Vagina (tissue), 2 donors: ENCODE data around the gene ABCD4. TPM values are rescaled to one million over a fixed set of nuclear protein-coding genes. Genes with fewer than 3 reads are reported as not detected.

Source experiments
- DNase-seq, 2 donors: peaks; one replicate each; pipeline ENCODE4 v3.0.0-alpha.2; 2017; ENCODE audit errors: extremely low spot score in 2 of 2
- H3K27ac ChIP-seq: fragments of 200-600 bp; sonication (generic); one replicate; pipeline ENCODE4 v1.5.1; 2019
- H3K27me3 ChIP-seq: fragments of 200-600 bp; sonication (generic); one replicate; pipeline ENCODE4 v1.5.1; 2019
- H3K36me3 ChIP-seq, 2 donors: fragments of 200-600 bp; sonication (generic); one replicate each; pipeline ENCODE4 v1.5.1; 2017 to 2019
- H3K4me1 ChIP-seq: fragments of 200-600 bp; sonication (generic); one replicate; pipeline ENCODE4 v1.5.1; 2019
- H3K4me3 ChIP-seq, 2 donors: fragments of 200-600 bp; sonication (generic); 1 replicate in 1 of 2; 2 replicates in 1 of 2; pipeline ENCODE4 v1.5.1; 2016 to 2019
- H3K9me3 ChIP-seq: fragments of 200-600 bp; sonication (generic); one replicate; pipeline ENCODE4 v1.5.1; 2019
- CTCF ChIP-seq, 3 experiments: fragments of 450-650 bp in 2 of 3; fragments of 200-600 bp in 1 of 3; sonication (generic) in 1 of 3; IDR thresholded peaks; one replicate each; pipeline ENCODE4 v1.5.1; 2017 to 2019; ENCODE audit warnings: antibody characterized with exemption in 3 of 3, mild to moderate bottlenecking in 2 of 3, moderate library complexity in 2 of 3
- POLR2A ChIP-seq, 2 donors: fragments of 450-650 bp; IDR thresholded peaks; one replicate each; pipeline ENCODE4 v1.6.1; 2017; ENCODE audit warnings: antibody characterized with exemption in 2 of 2, mild to moderate bottlenecking in 2 of 2, moderate library complexity in 2 of 2
- POLR2AphosphoS5 ChIP-seq, 2 donors: sonication (generic); formaldehyde crosslinking; IDR thresholded peaks; one replicate each; pipeline ENCODE4 v1.9.0; 2017; ENCODE audit warnings: antibody characterized with exemption in 2 of 2, mild to moderate bottlenecking in 2 of 2, low read depth in 1 of 2; ENCODE audit not compliant: insufficient read depth in 1 of 2
- intact Hi-C: fragments of 100-400 bp; cut with DNase I; formaldehyde crosslinking; loops from one replicate; pipeline ENCODE4 v1.15.1; 2023
- total RNA-seq: library from RNA; depleted of rRNA; stranded (reverse); fragments of >200 nt; gene quantifications from one replicate; pipeline ENCODE4 v1.2.3, GENCODE V29; 2016

ABCD4 gene
- total RNA-seq, 1 donor from 2014 or later = 52.3 TPM

GRCh38 chr14:74246542-74246941 is 56.2 kb downstream of the ABCD4 start:
- no peak for DNase-seq
- peaks cover 5% of the 10 kb centered on the region for H3K27me3 ChIP-seq
- H3K27ac ChIP-seq = no peak overlapping the region
- intact Hi-C loops = no loop called here
- no peak overlapping the region for H3K4me3 ChIP-seq
- no peaks in the 10 kb centered on the region for H3K36me3 ChIP-seq
- H3K9me3 ChIP-seq = no peaks in the 10 kb centered on the region
- H3K4me1 ChIP-seq = peaks cover 11% of the 10 kb centered on the region
- TF ChIP-seq POLR2AphosphoS5 (IDR thresholded peaks at IDR 0.05; ENCODE audit: insufficient read depth in 1 of 2, low read depth in 1 of 2) (no peak), POLR2A (IDR thresholded peaks at IDR 0.05) (no peak), CTCF (IDR thresholded peaks at IDR 0.05) (no peak)

- no peak overlapping the region for H3K4me3 ChIP-seq
- no peak overlapping the region for H3K27ac ChIP-seq
- TF ChIP-seq CTCF (IDR thresholded peaks at IDR 0.05) = no peak
- no peak for TF ChIP-seq POLR2A (IDR thresholded peaks at IDR 0.05)
- intact Hi-C loops = no loop called here
- peaks cover 20% of the 10 kb centered on the region for H3K4me1 ChIP-seq
- DNase-seq = no peak
- no peaks in the 10 kb centered on the region for H3K36me3 ChIP-seq
- H3K9me3 ChIP-seq = no peaks in the 10 kb centered on the region
- H3K27me3 ChIP-seq = peaks cover 17% of the 10 kb centered on the region
These were observed 57.4 kb downstream of the ABCD4 start for GRCh38 chr14:74245292-74245691.

GRCh38 chr14:74244115-74244514 is 58.6 kb downstream of the ABCD4 start:
- intact Hi-C loops = no loop called here
- Histone ChIP-seq H3K4me3 (no peak overlapping the region), H3K27me3 (peaks cover 27% of the 10 kb centered on the region), H3K27ac (no peak overlapping the region), H3K36me3 (no peaks in the 10 kb centered on the region), H3K4me1 (peaks cover 30% of the 10 kb centered on the region), H3K9me3 (no peaks in the 10 kb centered on the region)
- TF ChIP-seq POLR2A (IDR thresholded peaks at IDR 0.05) (no peak), POLR2AphosphoS5 (IDR thresholded peaks at IDR 0.05; ENCODE audit: insufficient read depth in 1 of 2, low read depth in 1 of 2) (no peak)
- DNase-seq = no peak

- Histone ChIP-seq H3K36me3 (no peaks in the 10 kb centered on the region), H3K4me1 (peaks cover 30% of the 10 kb centered on the region), H3K4me3 (no peak overlapping the region), H3K27ac (no peak overlapping the region), H3K27me3 (peaks cover 28% of the 10 kb centered on the region), H3K9me3 (no peaks in the 10 kb centered on the region)
- no peak for TF ChIP-seq POLR2A (IDR thresholded peaks at IDR 0.05)
- intact Hi-C loops = no loop called here
- no peak for DNase-seq
These were observed 59.7 kb downstream of the ABCD4 start for GRCh38 chr14:74243051-74243450.

GRCh38 chr14:74242780-74243042 is 60.0 kb downstream of the ABCD4 start:
- intact Hi-C loops = no loop called here
- no peak overlapping the region for H3K4me3 ChIP-seq
- no peak overlapping the region for H3K27ac ChIP-seq
- no peak for DNase-seq
- H3K36me3 ChIP-seq = no peaks in the 10 kb centered on the region
- TF ChIP-seq POLR2A (IDR thresholded peaks at IDR 0.05) = no peak
- TF ChIP-seq CTCF (IDR thresholded peaks at IDR 0.05) = no peak
- no peak for TF ChIP-seq POLR2AphosphoS5 (IDR thresholded peaks at IDR 0.05; ENCODE audit: insufficient read depth in 1 of 2, low read depth in 1 of 2)
- H3K27me3 ChIP-seq = peaks cover 28% of the 10 kb centered on the region
- H3K9me3 ChIP-seq = no peaks in the 10 kb centered on the region
- peaks cover 30% of the 10 kb centered on the region for H3K4me1 ChIP-seq

- Histone ChIP-seq H3K27me3 (peaks cover 28% of the 10 kb centered on the region), H3K36me3 (no peaks in the 10 kb centered on the region), H3K27ac (no peak overlapping the region), H3K9me3 (no peaks in the 10 kb centered on the region), H3K4me1 (peaks cover 30% of the 10 kb centered on the region), H3K4me3 (no peak overlapping the region)
- TF ChIP-seq POLR2A (IDR thresholded peaks at IDR 0.05) = no peak
- TF ChIP-seq POLR2AphosphoS5 (IDR thresholded peaks at IDR 0.05; ENCODE audit: insufficient read depth in 1 of 2, low read depth in 1 of 2) = no peak
- TF ChIP-seq CTCF (IDR thresholded peaks at IDR 0.05) = no peak
- intact Hi-C loops = no loop called here
- no peak for DNase-seq
These were observed 60.5 kb downstream of the ABCD4 start for GRCh38 chr14:74242021-74242779.
